Caco-2 (cell line): ENCODE results near the gene UGT1A4. TPM values are rescaled to one million over a fixed set of nuclear protein-coding genes. Genes with fewer than 3 reads are reported as not detected.

Source experiments
- BruUV-seq: library from RNA; stranded (reverse); fragments of 400-500 nt; replicated peaks from 2 replicates; lab custom pipeline; 2021; lab: Mats Ljungman, UMichigan
- CTCF ChIA-PET: fragments of 300-600 bp; sonication (Branson Sonifier 250); formaldehyde crosslinking; loops from one replicate; lab custom pipeline; 2022; ENCODE audit warnings: antibody characterized with exemption; lab: Charles Lee
- POLR2A ChIA-PET: fragments of 300-600 bp; sonication (Branson Sonifier 250); formaldehyde crosslinking; loops from one replicate; lab custom pipeline; 2022; ENCODE audit warnings: antibody characterized with exemption; lab: Charles Lee
- DNase-seq, 2 experiments: peaks; one replicate each; pipeline versions ENCODE4 v3.0.0 to v3.0.0-alpha.2; 2020 to 2022
- H3K27me3 ChIP-seq: replicated peaks from 2 replicates; pipeline ENCODE4 v1.6.0; 2011; ENCODE audit warnings: low read length; ENCODE audit not compliant: control insufficient read depth, insufficient read depth
- H3K36me3 ChIP-seq: 2 replicates; pipeline ENCODE4 v1.5.1; 2011; ENCODE audit warnings: low read length; ENCODE audit not compliant: control insufficient read depth, insufficient read depth
- H3K4me1 ChIP-seq: fragments of 250-450 bp; sonication (Bioruptor Pico); 2 replicates; pipeline ENCODE4 v1.5.1; 2020; ENCODE audit warnings: mild to moderate bottlenecking
- H3K4me3 ChIP-seq: 2 replicates; pipeline ENCODE4 v1.5.1; 2011; ENCODE audit warnings: low read depth, mild to moderate bottlenecking, control low read depth, low read length
- H3K9me3 ChIP-seq: fragments of 250-450 bp; sonication (Bioruptor Pico); 2 replicates; pipeline ENCODE4 v1.5.1; 2020; ENCODE audit warnings: mild to moderate bottlenecking, moderate library complexity
- H3K27ac Mint-ChIP-seq: one replicate; pipeline ENCODE4 v1.8.0; 2022; ENCODE audit warnings: mixed read lengths; ENCODE audit not compliant: unreplicated experiment
- H3K27me3 Mint-ChIP-seq: one replicate; pipeline ENCODE4 v1.8.0; 2022; ENCODE audit warnings: mixed read lengths; ENCODE audit not compliant: insufficient read depth, unreplicated experiment
- H3K36me3 Mint-ChIP-seq: one replicate; pipeline ENCODE4 v1.8.0; 2022; ENCODE audit warnings: mild to moderate bottlenecking, mixed read lengths; ENCODE audit not compliant: insufficient read depth, unreplicated experiment
- H3K4me1 Mint-ChIP-seq: one replicate; pipeline ENCODE4 v1.8.0; 2022; ENCODE audit warnings: low read depth, mixed read lengths; ENCODE audit not compliant: unreplicated experiment
- H3K4me3 Mint-ChIP-seq: one replicate; pipeline ENCODE4 v1.8.0; 2022; ENCODE audit warnings: mild to moderate bottlenecking, moderate library complexity, mixed read lengths; ENCODE audit not compliant: unreplicated experiment
- H3K9me3 Mint-ChIP-seq: one replicate; pipeline ENCODE4 v1.8.0; 2022; ENCODE audit warnings: mixed read lengths; ENCODE audit not compliant: unreplicated experiment
- CTCF ChIP-seq, 2 experiments: fragments of 200-600 bp in 1 of 2; IDR thresholded peaks; 1 replicate in 1 of 2; 2 replicates in 1 of 2; pipeline versions ENCODE4 v1.5.1 to v1.8.0; 2011 to 2022; ENCODE audit warnings: antibody characterized with exemption in 1 of 2, control low read depth in 1 of 2, inconsistent platforms in 1 of 2, low read depth in 1 of 2, low read length in 1 of 2, mild to moderate bottlenecking in 1 of 2, moderate library complexity in 1 of 2; ENCODE audit not compliant: insufficient read depth in 1 of 2, severe bottlenecking in 1 of 2, unreplicated experiment in 1 of 2
- intact Hi-C: fragments of 100-400 bp; cut with micrococcal nuclease; formaldehyde crosslinking; loops from one replicate; pipeline ENCODE4 v1.10.0; 2022; ENCODE audit not compliant: unreplicated experiment
- total RNA-seq: library from RNA; stranded (reverse); gene quantifications from 2 replicates; pipeline ENCODE4 v1.2.3, GENCODE V29; 2022

UGT1A4 gene
- total RNA-seq, 1 experiment from 2014 or later = 0.79 TPM

DNA sequence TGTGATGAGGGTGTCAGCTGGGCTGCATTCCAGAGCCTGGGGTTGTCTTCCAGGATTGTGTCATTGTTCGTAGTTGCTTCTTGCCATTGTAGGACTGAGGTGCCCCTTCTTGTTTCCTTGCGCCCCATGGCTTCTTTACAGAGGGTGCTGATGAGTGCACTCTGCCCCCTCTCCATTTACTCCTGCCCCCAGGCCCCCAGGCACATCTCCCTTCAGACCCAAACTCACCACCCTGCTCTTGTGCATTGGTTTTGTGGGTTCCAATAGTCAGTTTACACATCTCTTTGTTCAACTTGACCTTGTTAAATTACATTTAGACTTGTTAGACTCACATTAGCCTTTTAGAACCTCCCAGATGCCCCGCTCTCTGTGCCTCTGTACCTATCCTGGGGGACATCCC is 102.7 kb downstream of the UGT1A4 start:
- Mint-ChIP-seq H3K36me3 (no peaks in the 10 kb centered on the region), H3K4me3 (no peak overlapping the region), H3K4me1 (no peaks in the 10 kb centered on the region), H3K27ac (no peak overlapping the region), H3K9me3 (no peaks in the 10 kb centered on the region), H3K27me3 (no peaks in the 10 kb centered on the region)
- BruUV-seq = no TSS peak
- Histone ChIP-seq H3K9me3 (no peaks in the 10 kb centered on the region), H3K36me3 (no peaks in the 10 kb centered on the region), H3K27me3 (no peaks in the 10 kb centered on the region), H3K4me3 (no peak overlapping the region), H3K4me1 (no peaks in the 10 kb centered on the region)
- POLR2A ChIA-PET = no interaction called here
- TF ChIP-seq CTCF (IDR thresholded peaks at IDR 0.05; ENCODE audit: insufficient read depth in 1 of 2, low read depth in 1 of 2, low read length in 1 of 2, severe bottlenecking in 1 of 2, unreplicated experiment in 1 of 2) = no peak
- DNase-seq = no peak
- intact Hi-C loops = no loop called here
- CTCF ChIA-PET = no interaction called here

DNA sequence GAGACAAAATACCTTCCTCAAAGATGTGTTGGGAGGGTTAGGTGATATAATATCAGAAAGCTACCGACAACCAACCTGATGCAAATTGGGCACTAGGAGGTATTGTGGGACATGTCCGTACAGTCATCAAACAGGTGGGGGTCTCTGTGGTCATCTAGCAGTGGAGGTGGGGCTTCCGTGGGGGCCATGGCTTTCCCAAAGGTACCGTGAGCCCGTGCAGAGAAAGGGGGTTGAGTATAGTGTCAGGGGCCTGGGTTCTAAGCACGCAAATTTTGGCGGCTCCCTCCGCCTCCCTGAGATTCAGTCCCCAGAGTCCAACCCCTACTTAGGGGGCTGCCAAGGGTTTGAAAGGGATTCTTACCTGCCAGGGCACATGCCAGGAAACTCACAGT is 103.2 kb downstream of the UGT1A4 start:
- H3K4me1 ChIP-seq = no peaks in the 10 kb centered on the region
- no peaks in the 10 kb centered on the region for H3K4me1 Mint-ChIP-seq
- intact Hi-C loops = no loop called here
- H3K4me3 Mint-ChIP-seq = no peak overlapping the region
- TF ChIP-seq CTCF (IDR thresholded peaks at IDR 0.05; ENCODE audit: insufficient read depth in 1 of 2, low read depth in 1 of 2, low read length in 1 of 2, severe bottlenecking in 1 of 2, unreplicated experiment in 1 of 2) = no peak
- no peaks in the 10 kb centered on the region for H3K9me3 ChIP-seq
- H3K27ac Mint-ChIP-seq = no peak overlapping the region
- H3K36me3 Mint-ChIP-seq = no peaks in the 10 kb centered on the region
- POLR2A ChIA-PET = no interaction called here
- no peaks in the 10 kb centered on the region for H3K36me3 ChIP-seq
- BruUV-seq = no TSS peak
- H3K4me3 ChIP-seq = no peak overlapping the region
- DNase-seq = no peak
- H3K27me3 ChIP-seq = no peaks in the 10 kb centered on the region
- H3K27me3 Mint-ChIP-seq = no peaks in the 10 kb centered on the region
- CTCF ChIA-PET = no interaction called here
- no peaks in the 10 kb centered on the region for H3K9me3 Mint-ChIP-seq

GRCh38 chr2:233822101-233822771 is 103.7 kb downstream of the UGT1A4 start:
- Mint-ChIP-seq H3K36me3 (no peaks in the 10 kb centered on the region), H3K9me3 (no peaks in the 10 kb centered on the region), H3K4me1 (no peaks in the 10 kb centered on the region), H3K27ac (no peak overlapping the region), H3K27me3 (no peaks in the 10 kb centered on the region), H3K4me3 (no peak overlapping the region)
- Histone ChIP-seq H3K4me3 (no peak overlapping the region), H3K36me3 (no peaks in the 10 kb centered on the region), H3K27me3 (no peaks in the 10 kb centered on the region), H3K4me1 (no peaks in the 10 kb centered on the region), H3K9me3 (no peaks in the 10 kb centered on the region)
- CTCF ChIA-PET = interaction anchor here (0.6 kb wide), 1 partner anchor 637 kb away, joined by 3 read pairs; no protein-coding TSS in a partner anchor
- DNase-seq = no peak
- intact Hi-C loops = no loop called here
- BruUV-seq = no TSS peak
- POLR2A ChIA-PET = no interaction called here
- no peak for TF ChIP-seq CTCF (IDR thresholded peaks at IDR 0.05; ENCODE audit: insufficient read depth in 1 of 2, low read depth in 1 of 2, low read length in 1 of 2, severe bottlenecking in 1 of 2, unreplicated experiment in 1 of 2)

Other genes starting within 250 kb of the UGT1A4 start
- gene USP40, start 152.0 kb upstream of the UGT1A4 start, total RNA-seq = 27.4 and 27.8 TPM in 2 replicates
- 0.14 and 0.50 TPM in 2 replicates for gene UGT1A8, start 101.1 kb upstream of the UGT1A4 start, total RNA-seq
- 0.77 and 1.0 TPM in 2 replicates for gene UGT1A10, start 82.3 kb upstream of the UGT1A4 start, total RNA-seq
- gene UGT1A9, start 46.8 kb upstream of the UGT1A4 start, total RNA-seq = 0.20 and 0.39 TPM in 2 replicates
- 0.18 and 0.63 TPM in 2 replicates for gene UGT1A7, start 36.8 kb upstream of the UGT1A4 start, total RNA-seq
- 29.2 and 33.9 TPM in 2 replicates for gene UGT1A6, start 25.8 kb upstream of the UGT1A4 start, total RNA-seq
- 1.00 and 1.2 TPM in 2 replicates for gene UGT1A5, start 5.8 kb upstream of the UGT1A4 start, total RNA-seq
- gene UGT1A3, start 10.3 kb downstream of the UGT1A4 start, total RNA-seq = 0.64 and 0.65 TPM in 2 replicates
- gene UGT1A1, start 41.5 kb downstream of the UGT1A4 start, total RNA-seq = 2.6 and 3.0 TPM in 2 replicates
- not detected in 2 replicates for gene MROH2A, start 59.6 kb downstream of the UGT1A4 start, total RNA-seq
- 29.7 and 35.0 TPM in 2 replicates for gene HJURP, start 135.8 kb downstream of the UGT1A4 start, total RNA-seq
- gene TRPM8, start 198.6 kb downstream of the UGT1A4 start, total RNA-seq = not detected in 2 replicates